Esophagus squamous epithelium (tissue), 5 donors: ENCODE results near the gene DIPK1B. TPM values are rescaled to one million over a fixed set of nuclear protein-coding genes. Genes with fewer than 3 reads are reported as not detected.
"Not testable (repeated sequence)": the region's sequence is repeated elsewhere in the genome, so short reads cannot be mapped to it uniquely, and the experiment has no call there.

Source experiments
- DNase-seq: peaks from one replicate; lab custom pipeline; 2025; lab: John Stamatoyannopoulos, UW
- H3K27ac ChIP-seq, 4 donors: fragments of 200-600 bp; sonication (generic); one replicate each; pipeline ENCODE4 v1.5.1; 2016 to 2019; ENCODE audit warnings: mild to moderate bottlenecking in 1 of 4
- H3K27me3 ChIP-seq, 4 donors: fragments of 200-600 bp; sonication (generic); 1 replicate in 3 of 4; 2 replicates in 1 of 4; pipeline versions ENCODE4 v1.5.1 to v1.6.0; 2017 to 2021; ENCODE audit warnings: antibody characterized with exemption in 1 of 4
- H3K36me3 ChIP-seq, 3 donors: fragments of 200-600 bp; sonication (generic); one replicate each; pipeline ENCODE4 v1.5.1; 2016 to 2019
- H3K4me1 ChIP-seq, 3 donors: fragments of 200-600 bp; sonication (generic); one replicate each; pipeline ENCODE4 v1.5.1; 2017 to 2019
- H3K4me3 ChIP-seq, 4 donors: fragments of 200-600 bp; sonication (generic); 1 replicate in 3 of 4; 2 replicates in 1 of 4; pipeline ENCODE4 v1.5.1; 2016 to 2019; ENCODE audit warnings: mild to moderate bottlenecking in 2 of 4, moderate library complexity in 1 of 4
- H3K9me3 ChIP-seq, 3 donors: fragments of 200-600 bp; sonication (generic); one replicate each; pipeline ENCODE4 v1.5.1; 2016 to 2019
- POLR2A ChIP-seq, 4 donors: fragments of 450-650 bp; IDR thresholded peaks; one replicate each; pipeline ENCODE4 v1.6.1; 2017; ENCODE audit warnings: antibody characterized with exemption in 4 of 4, mild to moderate bottlenecking in 4 of 4, moderate library complexity in 3 of 4
- WGBS, 2 donors: methylation state at CpG; one replicate each; pipeline ENCODE4 v1.1.5; 2018; 5-methylcytosine and 5-hydroxymethylcytosine counted together
- intact Hi-C: fragments of 100-400 bp; cut with DNase I; formaldehyde crosslinking; loops from one replicate; pipeline ENCODE4 v1.15.0; 2022
- total RNA-seq, 4 donors: library from RNA; depleted of rRNA; stranded (reverse); fragments of >200 nt; gene quantifications; one replicate each; pipeline ENCODE4 v1.1.0, GENCODE V29; 2016
- TF ChIP-seq, protein P1 (sequence below), 6 experiments: fragments of 450-650 bp in 4 of 6; fragments of 200-600 bp in 2 of 6; sonication (generic) in 2 of 6; IDR thresholded peaks; one replicate each; pipeline ENCODE4 v1.5.1; 2016 to 2019; ENCODE audit warnings: antibody characterized with exemption in 6 of 6, mild to moderate bottlenecking in 4 of 6, moderate library complexity in 4 of 6
- donor health status: DM: yes; HTN: yes; CAD: no.

Gene DIPK1B
- total RNA-seq, 4 donors from 2014 or later: 0.48 to 6.3 (median 1.1) TPM

GRCh38 chr9:136751814-136752213 is 39.4 kb downstream of the DIPK1B start:
- intact Hi-C loops: no loop called here
- Histone ChIP-seq H3K4me1 (peaks cover 0 to 10% (median 0%) of the 10 kb centered on the region in 3 donors), H3K27ac (no peak overlapping the region), H3K36me3 (no peaks in the 10 kb centered on the region), H3K27me3 (peaks cover 0 to 29% (median 0%) of the 10 kb centered on the region in 4 donors), H3K4me3 (no peak overlapping the region), H3K9me3 (peaks cover 0 to 23% (median 3%) of the 10 kb centered on the region in 3 donors)
- TF ChIP-seq, protein P1, sequence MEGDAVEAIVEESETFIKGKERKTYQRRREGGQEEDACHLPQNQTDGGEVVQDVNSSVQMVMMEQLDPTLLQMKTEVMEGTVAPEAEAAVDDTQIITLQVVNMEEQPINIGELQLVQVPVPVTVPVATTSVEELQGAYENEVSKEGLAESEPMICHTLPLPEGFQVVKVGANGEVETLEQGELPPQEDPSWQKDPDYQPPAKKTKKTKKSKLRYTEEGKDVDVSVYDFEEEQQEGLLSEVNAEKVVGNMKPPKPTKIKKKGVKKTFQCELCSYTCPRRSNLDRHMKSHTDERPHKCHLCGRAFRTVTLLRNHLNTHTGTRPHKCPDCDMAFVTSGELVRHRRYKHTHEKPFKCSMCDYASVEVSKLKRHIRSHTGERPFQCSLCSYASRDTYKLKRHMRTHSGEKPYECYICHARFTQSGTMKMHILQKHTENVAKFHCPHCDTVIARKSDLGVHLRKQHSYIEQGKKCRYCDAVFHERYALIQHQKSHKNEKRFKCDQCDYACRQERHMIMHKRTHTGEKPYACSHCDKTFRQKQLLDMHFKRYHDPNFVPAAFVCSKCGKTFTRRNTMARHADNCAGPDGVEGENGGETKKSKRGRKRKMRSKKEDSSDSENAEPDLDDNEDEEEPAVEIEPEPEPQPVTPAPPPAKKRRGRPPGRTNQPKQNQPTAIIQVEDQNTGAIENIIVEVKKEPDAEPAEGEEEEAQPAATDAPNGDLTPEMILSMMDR (IDR thresholded peaks at IDR 0.05): no peak
- no peak for TF ChIP-seq POLR2A (IDR thresholded peaks at IDR 0.05)
- no peak for DNase-seq

- H3K4me1 ChIP-seq: peaks cover 0 to 3% (median 0%) of the 10 kb centered on the region in 3 donors
- 89 to 92% methylated on average over 3 to 14 of the region's 31 CpGs for WGBS, 2 donors
- no peak overlapping the region for H3K4me3 ChIP-seq
- intact Hi-C loops: no loop called here
- no peak overlapping the region for H3K27ac ChIP-seq
- no peaks in the 10 kb centered on the region for H3K36me3 ChIP-seq
- TF ChIP-seq POLR2A (IDR thresholded peaks at IDR 0.05): no peak
- TF ChIP-seq, protein P1 (IDR thresholded peaks at IDR 0.05): no peak
- peaks cover 0 to 23% (median 3%) of the 10 kb centered on the region in 3 donors for H3K9me3 ChIP-seq
- peaks cover 0 to 40% (median 0%) of the 10 kb centered on the region in 4 donors for H3K27me3 ChIP-seq
- no peak for DNase-seq
Observed at GRCh38 chr9:136753371-136754058, 41.1 kb downstream of the DIPK1B start.

DNA sequence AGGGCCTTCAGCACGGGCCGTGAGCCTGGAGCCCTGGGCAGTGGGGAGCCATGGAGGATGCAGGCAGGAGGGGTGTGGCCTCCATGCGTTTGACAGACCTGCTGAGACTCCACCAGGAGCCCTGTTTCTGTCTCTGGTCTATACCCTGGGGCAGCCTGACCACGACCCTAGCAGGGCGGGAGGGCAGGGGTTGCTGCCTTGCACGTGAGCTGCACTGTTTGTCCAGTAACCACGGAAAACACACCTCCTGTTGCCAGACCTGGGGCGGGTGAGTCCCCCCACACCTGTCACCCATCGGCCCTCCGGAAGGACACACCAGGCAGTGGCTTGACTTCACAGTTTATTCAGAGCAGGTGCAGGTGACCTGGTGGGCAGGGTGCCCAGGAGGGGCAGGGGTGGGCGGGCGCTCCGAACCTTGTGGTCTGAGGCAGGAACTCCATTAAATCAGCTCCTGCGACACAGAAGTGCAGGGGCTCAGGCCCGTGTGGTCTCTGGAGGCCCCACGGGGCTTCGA is 41.7 kb downstream of the DIPK1B start:
- peaks cover 0 to 42% (median 0%) of the 10 kb centered on the region in 4 donors for H3K27me3 ChIP-seq
- WGBS, 2 donors: 54 to 100% methylated on average over 1 to 10 of the region's 17 CpGs
- H3K4me3 ChIP-seq: no peak overlapping the region
- peaks cover 0 to 23% (median 3%) of the 10 kb centered on the region in 3 donors for H3K9me3 ChIP-seq
- H3K36me3 ChIP-seq: no peaks in the 10 kb centered on the region
- no peak overlapping the region for H3K27ac ChIP-seq
- no peak for DNase-seq
- H3K4me1 ChIP-seq: no peaks in the 10 kb centered on the region
- TF ChIP-seq, protein P1 (IDR thresholded peaks at IDR 0.05): no peak
- TF ChIP-seq POLR2A (IDR thresholded peaks at IDR 0.05): no peak
- intact Hi-C loops: no loop called here

- no peak for TF ChIP-seq POLR2A (IDR thresholded peaks at IDR 0.05)
- TF ChIP-seq, protein P1 (IDR thresholded peaks at IDR 0.05): no peak
Observed at GRCh38 chr9:136754626-136755301, 42.4 kb downstream of the DIPK1B start.

DNA sequence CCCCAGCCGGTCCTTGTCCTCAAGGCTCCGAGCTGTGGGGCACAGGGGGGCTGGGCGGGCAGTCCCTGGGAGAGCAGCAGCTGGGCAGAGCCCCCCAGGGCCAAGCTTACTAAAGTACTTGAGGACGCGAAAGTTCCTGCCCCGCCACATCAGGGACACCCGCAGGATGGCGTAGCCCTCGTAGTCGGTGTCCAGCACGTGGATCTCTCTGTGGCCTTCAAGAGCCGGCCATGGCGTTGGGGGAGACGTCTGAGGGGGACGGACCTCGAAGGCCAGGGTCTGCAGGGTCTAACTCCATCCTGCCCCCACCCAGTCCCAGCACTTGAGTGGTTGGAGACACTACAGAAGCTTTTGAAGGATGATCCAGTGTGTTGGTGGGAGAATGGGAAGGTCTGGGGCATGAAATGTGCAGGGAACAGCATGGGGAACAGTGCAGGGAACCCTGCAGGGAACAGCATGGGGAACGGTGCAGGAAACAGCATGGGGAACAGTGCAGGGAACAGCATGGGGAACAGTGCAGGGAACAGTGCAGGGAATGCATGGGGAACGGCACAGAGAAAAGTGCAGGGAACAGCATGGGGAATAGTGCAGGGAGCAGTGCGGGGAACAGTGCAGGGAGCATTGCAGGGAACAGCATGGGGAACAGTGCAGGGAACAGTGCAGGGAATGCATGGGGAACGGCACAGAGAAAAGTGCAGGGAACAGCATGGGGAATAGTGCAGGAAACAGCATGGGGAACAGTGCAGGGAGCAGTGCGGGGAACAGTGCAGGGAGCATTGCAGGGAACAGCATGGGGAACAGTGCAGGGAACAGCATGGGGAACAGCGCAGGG is 43.1 kb downstream of the DIPK1B start:
- H3K27me3 ChIP-seq: peaks cover 0 to 56% (median 0%) of the 10 kb centered on the region in 4 donors
- 87 to 88% methylated on average over 16 to 17 of the region's 22 CpGs for WGBS, 2 donors
- H3K27ac ChIP-seq, H3K4me1 ChIP-seq, H3K36me3 ChIP-seq, DNase-seq, H3K4me3 ChIP-seq, intact Hi-C loops: not testable (repeated sequence)
- H3K9me3 ChIP-seq: peaks cover 0 to 23% (median 3%) of the 10 kb centered on the region in 3 donors

More at GRCh38 chr9:136754626-136755301, 42.4 kb downstream of the DIPK1B start:
- WGBS, 2 donors: 73 to 80% methylated on average over 6 to 12 of the region's 24 CpGs
- H3K27me3 ChIP-seq: peaks cover 0 to 49% (median 0%) of the 10 kb centered on the region in 4 donors
- H3K4me3 ChIP-seq: no peak overlapping the region
- H3K36me3 ChIP-seq: no peaks in the 10 kb centered on the region
- H3K4me1 ChIP-seq: no peaks in the 10 kb centered on the region
- intact Hi-C loops: no loop called here
- H3K9me3 ChIP-seq: peaks cover 0 to 23% (median 3%) of the 10 kb centered on the region in 3 donors
- DNase-seq: no peak
- no peak overlapping the region for H3K27ac ChIP-seq
